Spleen (tissue), 11 donors: ENCODE data around the gene CYP2D6. TPM values are rescaled to one million over a fixed set of nuclear protein-coding genes. Genes with fewer than 3 reads are reported as not detected.
"Not testable (repeated sequence)": the region's sequence is repeated elsewhere in the genome, so short reads cannot be mapped to it uniquely, and the experiment has no call there.

Experiments used
- DNase-seq: peaks from one replicate; pipeline ENCODE4 v3.0.0-alpha.2; 2020
- H3K27ac ChIP-seq, 8 donors: fragments of 200-600 bp; sonication (generic) in 7 of 8; 1 replicate in 4 of 8; 2 replicates in 4 of 8; pipeline versions ENCODE4 v1.5.0 to v1.8.0; 2016 to 2021; ENCODE audit warnings: inconsistent platforms in 4 of 8, mild to moderate bottlenecking in 4 of 8, moderate library complexity in 1 of 8
- H3K27me3 ChIP-seq, 7 donors: fragments of 200-600 bp; sonication (generic) in 6 of 7; replicated peaks in 1 of 7; 1 replicate in 4 of 7; 2 replicates in 3 of 7; pipeline versions ENCODE4 v1.5.0 to v1.8.0; 2016 to 2021; ENCODE audit warnings: inconsistent platforms in 3 of 7, mild to moderate bottlenecking in 1 of 7
- H3K36me3 ChIP-seq, 6 donors: fragments of 200-600 bp; sonication (generic) in 5 of 6; 1 replicate in 4 of 6; 2 replicates in 2 of 6; pipeline versions ENCODE4 v1.5.0 to v1.8.0; 2016 to 2021; ENCODE audit warnings: inconsistent platforms in 2 of 6
- H3K4me1 ChIP-seq, 6 donors: fragments of 200-600 bp; sonication (generic) in 5 of 6; 1 replicate in 3 of 6; 2 replicates in 3 of 6; pipeline versions ENCODE4 v1.5.0 to v1.8.0; 2016 to 2021; ENCODE audit warnings: inconsistent platforms in 3 of 6
- H3K4me3 ChIP-seq, 8 donors: fragments of 200-600 bp; sonication (generic) in 7 of 8; 1 replicate in 4 of 8; 2 replicates in 4 of 8; pipeline versions ENCODE4 v1.5.0 to v1.8.0; 2016 to 2021; ENCODE audit warnings: inconsistent platforms in 4 of 8, mild to moderate bottlenecking in 4 of 8, moderate library complexity in 2 of 8
- H3K9me3 ChIP-seq, 8 donors: fragments of 200-600 bp; sonication (generic) in 7 of 8; 1 replicate in 4 of 8; 2 replicates in 4 of 8; pipeline versions ENCODE4 v1.5.0 to v1.8.0; 2016 to 2021; ENCODE audit warnings: inconsistent platforms in 4 of 8
- POLR2A ChIP-seq, 3 donors: fragments of 450-650 bp; IDR thresholded peaks; one replicate each; pipeline ENCODE4 v1.5.1; 2017; ENCODE audit warnings: antibody characterized with exemption in 3 of 3, mild to moderate bottlenecking in 1 of 3
- POLR2AphosphoS5 ChIP-seq, 3 donors: sonication (generic); formaldehyde crosslinking; IDR thresholded peaks; one replicate each; pipeline ENCODE4 v1.5.1; 2017; ENCODE audit warnings: antibody characterized with exemption in 3 of 3
- WGBS, 5 donors: extraction: QIAGEN DNeasy Blood & Tissue Kit in 3 of 5; methylation state at CpG; one replicate each; pipeline versions ENCODE4 v1.1.5 to v1.1.7; 2013 to 2018; 5-methylcytosine and 5-hydroxymethylcytosine counted together
- intact Hi-C: fragments of 100-400 bp; cut with DNase I; formaldehyde crosslinking; loops from one replicate; pipeline ENCODE4 v1.15.0; 2023; ENCODE audit warnings: low total_unique reads
- polyA plus RNA-seq, 3 donors: library from polyadenylated mRNA; stranded (reverse); fragments of 200-250 nt; gene quantifications; one replicate each; pipeline ENCODE4 v1.2.1, GENCODE V29; 2013
- total RNA-seq, 7 donors: library from RNA; depleted of rRNA in 3 of 7; stranded (reverse); fragments of >200 nt in 3 of 7; fragmentation: NEBNext Ultra II Directional in 4 of 7; extraction: Animal tissue kit (Norgen Biotek cat#: 25700) in 4 of 7; gene quantifications; one replicate each; pipeline versions ENCODE4 v1.1.0 to v1.2.1, GENCODE V29; 2016 to 2021
- TF ChIP-seq, protein P1 (sequence below), 11 experiments: fragments of 200-600 bp in 7 of 11; fragments of 450-650 bp in 4 of 11; sonication (generic) in 4 of 11; IDR thresholded peaks in 8 of 11; conservative IDR thresholded peaks in 3 of 11; 1 replicate in 7 of 11; 2 replicates in 4 of 11; pipeline versions ENCODE4 v1.4.0 to v1.8.0; 2016 to 2021; ENCODE audit warnings: antibody characterized with exemption in 11 of 11, inconsistent platforms in 4 of 11, mild to moderate bottlenecking in 1 of 11
- donor health status: healthy with polysubstance abuse.
- donor health status: DM: no; HTN: no; CAD: no; lungs with moderate emphysema.
- donor health status: DM: no; HTN: no; CAD: no.
- donor health status: Bipolar disorder and iron deficiency.
- donor health status: healthy.
- donor health status: DM: no; HTN: no; CAD: no.
- donor health status: DM: yes; HTN: yes; CAD: no.

CYP2D6 gene
- total and polyA plus RNA-seq, 10 donors: 1.2 to 3.6 (median 2.4) TPM

DNA sequence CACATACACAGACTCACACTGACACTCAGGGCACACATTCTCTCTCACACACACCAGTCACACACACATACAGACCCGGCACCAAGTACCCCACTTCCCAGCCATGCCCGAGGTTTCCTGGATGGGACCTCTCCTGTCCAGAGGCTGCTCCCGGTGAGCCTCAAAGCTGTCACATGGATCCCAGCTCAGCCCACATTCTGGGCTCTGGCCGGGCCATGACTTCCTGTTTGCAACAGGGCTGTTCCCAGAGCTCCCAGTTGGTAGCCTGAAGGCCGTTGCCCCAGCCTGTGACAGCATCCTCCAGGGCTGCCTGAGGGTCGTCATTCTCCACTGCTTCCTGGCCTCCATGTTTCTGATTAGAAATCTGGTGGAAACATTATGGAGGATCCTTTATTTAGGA, 14.6 kb upstream of the CYP2D6 start:
- Histone ChIP-seq H3K4me3 (no peak overlapping the region), H3K9me3 (no peaks in the 10 kb centered on the region), H3K27me3 (no peaks in the 10 kb centered on the region), H3K4me1 (no peaks in the 10 kb centered on the region), H3K27ac (no peak overlapping the region), H3K36me3 (peaks cover 0 to 36% (median 0%) of the 10 kb centered on the region in 6 donors)
- DNase-seq: no peak
- TF ChIP-seq POLR2A (IDR thresholded peaks at IDR 0.05): no peak
- no peak for TF ChIP-seq POLR2AphosphoS5 (IDR thresholded peaks at IDR 0.05)
- TF ChIP-seq, protein P1, sequence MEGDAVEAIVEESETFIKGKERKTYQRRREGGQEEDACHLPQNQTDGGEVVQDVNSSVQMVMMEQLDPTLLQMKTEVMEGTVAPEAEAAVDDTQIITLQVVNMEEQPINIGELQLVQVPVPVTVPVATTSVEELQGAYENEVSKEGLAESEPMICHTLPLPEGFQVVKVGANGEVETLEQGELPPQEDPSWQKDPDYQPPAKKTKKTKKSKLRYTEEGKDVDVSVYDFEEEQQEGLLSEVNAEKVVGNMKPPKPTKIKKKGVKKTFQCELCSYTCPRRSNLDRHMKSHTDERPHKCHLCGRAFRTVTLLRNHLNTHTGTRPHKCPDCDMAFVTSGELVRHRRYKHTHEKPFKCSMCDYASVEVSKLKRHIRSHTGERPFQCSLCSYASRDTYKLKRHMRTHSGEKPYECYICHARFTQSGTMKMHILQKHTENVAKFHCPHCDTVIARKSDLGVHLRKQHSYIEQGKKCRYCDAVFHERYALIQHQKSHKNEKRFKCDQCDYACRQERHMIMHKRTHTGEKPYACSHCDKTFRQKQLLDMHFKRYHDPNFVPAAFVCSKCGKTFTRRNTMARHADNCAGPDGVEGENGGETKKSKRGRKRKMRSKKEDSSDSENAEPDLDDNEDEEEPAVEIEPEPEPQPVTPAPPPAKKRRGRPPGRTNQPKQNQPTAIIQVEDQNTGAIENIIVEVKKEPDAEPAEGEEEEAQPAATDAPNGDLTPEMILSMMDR (IDR thresholded peaks at IDR 0.05 in 8 of 11, conservative IDR thresholded peaks at IDR 0.05 in 3 of 11): no peak
- intact Hi-C loops: no loop called here
- WGBS, 5 donors: 51 to 84% (median 55%) methylated on average over 2 to 6 of the region's 6 CpGs

DNA sequence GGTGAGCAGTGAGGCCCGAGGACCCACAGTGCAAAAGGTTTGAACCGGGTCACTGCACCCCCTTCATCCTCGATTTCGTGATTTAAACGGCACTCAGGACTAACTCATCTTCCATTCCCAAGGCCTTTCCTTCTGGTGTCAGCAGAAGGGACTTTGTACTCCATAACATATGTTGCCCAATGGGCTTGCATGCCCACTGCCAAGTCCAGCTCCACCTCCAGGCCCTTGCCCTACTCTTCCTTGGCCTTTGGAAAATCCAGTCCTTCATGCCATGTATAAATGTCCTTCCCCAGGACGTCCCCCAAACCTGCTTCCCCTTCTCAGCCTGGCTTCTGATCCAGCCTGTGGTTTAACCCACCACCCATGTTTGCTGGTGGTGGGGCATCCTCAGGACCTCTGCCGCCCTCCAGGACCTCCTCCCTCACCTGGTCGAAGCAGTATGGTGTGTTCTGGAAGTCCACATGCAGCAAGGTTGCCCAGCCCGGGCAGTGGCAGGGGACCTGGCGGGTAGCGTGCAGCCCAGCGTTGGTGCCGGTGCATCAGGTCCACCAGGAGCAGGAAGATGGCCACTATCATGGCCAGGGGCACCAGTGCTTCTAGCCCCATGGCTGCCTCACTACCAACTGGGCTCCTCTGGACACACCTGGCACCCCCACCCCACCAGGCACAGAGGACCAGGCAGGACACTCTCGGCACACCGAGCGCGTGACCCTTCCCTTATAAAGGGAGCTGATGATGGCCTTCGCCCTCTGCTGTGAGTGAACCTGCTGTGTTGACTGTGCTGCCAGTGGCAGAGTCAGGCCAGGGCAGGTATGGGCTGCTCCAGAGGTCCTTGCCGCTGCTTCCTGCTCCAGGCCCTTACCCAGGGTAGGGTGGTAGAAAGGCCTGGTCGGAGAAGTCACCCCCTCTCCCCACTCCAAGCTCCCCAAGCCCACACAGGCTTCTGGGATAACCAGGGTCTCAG, 13.5 kb upstream of the CYP2D6 start:
- H3K4me3 ChIP-seq, H3K4me1 ChIP-seq, H3K27me3 ChIP-seq, intact Hi-C loops, DNase-seq, H3K27ac ChIP-seq, H3K9me3 ChIP-seq: not testable (repeated sequence)
- H3K36me3 ChIP-seq: peaks cover 0 to 32% (median 0%) of the 10 kb centered on the region in 6 donors
- peak in 1 of 3 donors; percentile 34 for TF ChIP-seq POLR2AphosphoS5 (IDR thresholded peaks at IDR 0.05)
- WGBS, 5 donors: 82 to 95% (median 89%) methylated on average over 9 to 15 of the region's 20 CpGs

DNA sequence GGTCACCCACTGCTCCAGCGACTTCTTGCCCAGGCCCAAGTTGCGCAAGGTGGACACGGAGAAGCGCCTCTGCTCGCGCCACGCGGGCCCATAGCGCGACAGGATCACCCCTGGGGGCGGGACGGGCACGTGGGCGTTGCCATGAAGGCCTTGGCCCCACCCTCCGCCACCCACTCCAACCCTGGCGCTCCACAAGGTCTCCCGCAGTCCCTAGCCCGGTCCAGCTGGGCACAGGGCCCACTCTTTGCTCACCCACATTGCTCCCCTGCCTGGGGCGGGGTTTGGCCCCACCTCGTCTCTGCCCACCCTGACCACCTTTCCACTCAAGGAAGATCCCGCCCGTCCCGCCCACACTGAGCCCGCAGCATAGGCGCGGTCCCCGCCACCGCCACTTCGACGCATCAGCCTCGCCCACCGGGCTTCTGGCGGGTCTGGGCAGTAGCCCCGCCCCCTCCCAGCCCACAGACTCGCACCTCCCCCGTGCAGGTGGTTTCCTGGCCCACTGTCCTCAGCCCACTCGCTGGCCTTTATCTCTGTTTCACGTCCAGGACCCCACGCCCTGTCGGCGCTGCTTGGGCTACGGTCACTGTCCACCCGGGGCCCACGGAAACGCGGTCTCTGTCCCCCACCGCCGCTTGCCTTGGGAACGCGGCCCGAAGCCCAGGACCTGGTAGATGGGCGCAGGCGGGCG, 12.3 kb upstream of the CYP2D6 start:
- DNase-seq: no peak
- H3K27me3 ChIP-seq: no peaks in the 10 kb centered on the region
- peaks cover 0 to 26% (median 0%) of the 10 kb centered on the region in 6 donors for H3K36me3 ChIP-seq
- H3K27ac ChIP-seq: no peak overlapping the region
- no peaks in the 10 kb centered on the region for H3K4me1 ChIP-seq
- TF ChIP-seq, protein P1 (IDR thresholded peaks at IDR 0.05 in 8 of 11, conservative IDR thresholded peaks at IDR 0.05 in 3 of 11): no peak
- TF ChIP-seq POLR2A (IDR thresholded peaks at IDR 0.05) (no peak), POLR2AphosphoS5 (IDR thresholded peaks at IDR 0.05) (no peak)
- 89 to 96% (median 95%) methylated on average over 45 to 54 of the region's 54 CpGs for WGBS, 5 donors
- intact Hi-C loops: no loop called here
- no peaks in the 10 kb centered on the region for H3K9me3 ChIP-seq
- H3K4me3 ChIP-seq: no peak overlapping the region

DNA sequence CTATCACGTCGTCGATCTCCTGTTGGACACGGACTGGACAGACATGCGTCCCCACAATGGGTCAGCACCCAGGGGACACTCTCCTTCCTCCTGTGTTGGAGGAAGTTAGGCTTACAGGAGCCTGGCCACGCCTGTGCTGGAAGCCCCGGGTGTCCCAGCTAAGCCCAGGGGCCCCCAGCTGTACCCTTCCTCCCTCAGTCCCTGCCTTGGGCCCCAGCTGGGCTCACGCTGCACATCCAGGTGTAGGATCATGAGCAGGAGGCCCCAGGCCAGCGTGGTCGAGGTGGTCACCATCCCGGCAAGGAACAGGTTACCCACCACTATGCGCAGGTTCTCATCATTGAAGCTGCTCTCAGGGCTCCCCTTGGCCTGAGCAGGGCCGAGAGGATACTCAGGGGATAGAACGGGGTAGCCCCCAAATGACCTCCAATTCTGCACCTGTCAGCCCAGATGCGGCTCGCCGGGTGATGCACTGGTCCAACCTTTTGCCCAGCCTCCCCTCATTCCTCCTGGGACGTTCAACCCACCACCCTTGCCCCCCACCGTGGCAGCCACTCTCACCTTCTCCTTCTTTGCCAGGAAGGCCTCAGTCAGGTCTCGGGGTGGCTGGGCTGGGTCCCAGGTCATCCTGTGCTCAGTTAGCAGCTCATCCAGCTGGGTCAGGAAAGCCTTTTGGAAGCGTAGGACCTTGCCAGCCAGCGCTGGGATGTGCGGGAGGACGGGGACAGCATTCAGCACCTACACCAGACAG, 10.9 kb upstream of the CYP2D6 start:
- H3K27me3 ChIP-seq, H3K9me3 ChIP-seq, DNase-seq, H3K27ac ChIP-seq, intact Hi-C loops, H3K4me1 ChIP-seq, H3K4me3 ChIP-seq: not testable (repeated sequence)
- H3K36me3 ChIP-seq: peaks cover 0 to 24% (median 0%) of the 10 kb centered on the region in 6 donors
- WGBS, 5 donors: 86 to 96% (median 92%) methylated on average over 7 to 24 of the region's 24 CpGs

DNA sequence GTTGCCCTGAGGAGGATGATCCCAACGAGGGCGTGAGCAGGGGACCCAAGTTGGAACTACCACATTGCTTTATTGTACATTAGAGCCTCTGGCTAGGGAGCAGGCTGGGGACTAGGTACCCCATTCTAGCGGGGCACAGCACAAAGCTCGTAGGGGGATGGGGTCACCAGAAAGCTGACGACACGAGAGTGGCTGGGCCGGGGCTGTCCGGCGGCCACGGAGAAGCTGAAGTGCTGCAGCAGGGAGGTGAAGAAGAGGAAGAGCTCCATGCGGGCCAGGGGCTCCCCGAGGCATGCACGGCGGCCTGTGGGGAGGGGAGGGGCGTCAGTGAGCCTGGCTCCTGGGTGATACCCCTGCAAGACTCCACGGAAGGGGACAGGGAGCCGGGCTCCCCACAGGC, 9.5 kb upstream of the CYP2D6 start:
- DNase-seq, H3K4me3 ChIP-seq, intact Hi-C loops, H3K9me3 ChIP-seq, H3K27ac ChIP-seq, H3K27me3 ChIP-seq, H3K4me1 ChIP-seq: not testable (repeated sequence)
- WGBS, 5 donors: 88 to 92% (median 91%) methylated on average over 8 to 14 of the region's 17 CpGs
- H3K36me3 ChIP-seq: peaks cover 0 to 23% (median 0%) of the 10 kb centered on the region in 6 donors

DNA sequence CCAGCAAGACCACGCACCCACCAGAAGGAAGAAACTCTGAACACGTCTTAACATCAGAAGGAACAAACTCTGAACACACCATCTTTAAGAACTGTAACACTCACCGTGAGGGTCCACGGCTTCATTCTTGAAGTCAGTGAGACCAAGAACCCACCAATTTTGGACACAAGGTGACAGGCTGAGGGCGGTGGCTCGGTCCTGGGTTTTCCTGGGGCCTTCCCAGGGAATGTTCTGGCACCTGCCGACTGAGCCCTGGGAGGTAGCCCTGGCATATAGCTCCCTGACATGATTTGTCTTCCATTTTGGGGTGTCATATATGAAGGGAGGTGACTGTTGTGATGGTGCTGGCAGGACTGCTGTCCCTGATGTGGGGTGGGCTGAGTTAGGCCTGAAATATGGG, 8.9 kb upstream of the CYP2D6 start:
- H3K4me3 ChIP-seq, H3K27me3 ChIP-seq, H3K4me1 ChIP-seq, DNase-seq, H3K9me3 ChIP-seq, intact Hi-C loops, H3K27ac ChIP-seq: not testable (repeated sequence)
- 87 to 99% (median 90%) methylated on average over 7 of the region's 7 CpGs for WGBS, 5 donors
- H3K36me3 ChIP-seq: peaks cover 0 to 23% (median 0%) of the 10 kb centered on the region in 6 donors
